Measurements from ENCODE around the gene HMCES.

Gene HMCES

GRCh38 chr3:129304146-129304961 lies 25.7 kb downstream of the HMCES start:
- DNase-seq (ENCODE audit: low read depth in 2 of 2), result no peak

GRCh38 chr3:129304962-129305222 lies 26.2 kb downstream of the HMCES start:
- no peak for DNase-seq (ENCODE audit: low read depth in 2 of 2)

GRCh38 chr3:129305592-129306091 lies 27.0 kb downstream of the HMCES start:
- no peak for DNase-seq (ENCODE audit: low read depth in 2 of 2)

- no peak for DNase-seq (ENCODE audit: low read depth in 2 of 2)
Observed at GRCh38 chr3:129308636-129309035, 30.0 kb downstream of the HMCES start.

GRCh38 chr3:129310111-129311011 lies 31.7 kb downstream of the HMCES start:
- no peak for DNase-seq (ENCODE audit: low read depth in 2 of 2)

GRCh38 chr3:129311054-129311902 lies 32.6 kb downstream of the HMCES start:
- no peak for DNase-seq (ENCODE audit: low read depth in 2 of 2)

- no peak for DNase-seq (ENCODE audit: low read depth in 2 of 2)
Observed at GRCh38 chr3:129312021-129312639, 33.5 kb downstream of the HMCES start.

GRCh38 chr3:129312671-129313414 lies 34.2 kb downstream of the HMCES start:
- DNase-seq (ENCODE audit: low read depth in 2 of 2), result no peak

GRCh38 chr3:129313415-129313664 lies 34.7 kb downstream of the HMCES start:
- no peak for DNase-seq (ENCODE audit: low read depth in 2 of 2)

- no peak for DNase-seq (ENCODE audit: low read depth in 2 of 2)
Observed at GRCh38 chr3:129313665-129314385, 35.2 kb downstream of the HMCES start.

GRCh38 chr3:129314386-129315222 lies 35.9 kb downstream of the HMCES start:
- no peak for DNase-seq (ENCODE audit: low read depth in 2 of 2)

- no peak for DNase-seq (ENCODE audit: low read depth in 2 of 2)
Observed at GRCh38 chr3:129315223-129315997, 36.7 kb downstream of the HMCES start.

- DNase-seq (ENCODE audit: low read depth in 2 of 2), result no peak
Observed at GRCh38 chr3:129315998-129316247, 37.3 kb downstream of the HMCES start.

GRCh38 chr3:129316248-129317013 lies 37.8 kb downstream of the HMCES start:
- peak; percentile 79 to 93 for DNase-seq (ENCODE audit: low read depth in 2 of 2)

GRCh38 chr3:129317014-129317771 lies 38.5 kb downstream of the HMCES start:
- no peak for DNase-seq (ENCODE audit: low read depth in 2 of 2)

GRCh38 chr3:129317848-129318247 lies 39.2 kb downstream of the HMCES start:
- no peak for DNase-seq (ENCODE audit: low read depth in 2 of 2)

- no peak for DNase-seq (ENCODE audit: low read depth in 2 of 2)
Observed at GRCh38 chr3:129318921-129319320, 40.3 kb downstream of the HMCES start.

Data from stimulated activated CD4-positive, alpha-beta T cell treated with anti-CD3 and anti-CD28 coated beads, Interleukin-1b, Interleukin-23, amount 100 ng/mL, for 1 hour (primary cell).